Pulmonary artery endothelial cell (primary cell): ENCODE data around the gene CBX1. TPM values are rescaled to one million over a fixed set of nuclear protein-coding genes. Genes with fewer than 3 reads are reported as not detected.
"Not testable (repeated sequence)": the region's sequence is repeated elsewhere in the genome, so short reads cannot be mapped to it uniquely, and the experiment has no call there.

Source experiments
- DNase-seq: peaks from one replicate; pipeline ENCODE4 v3.0.0-alpha.2; 2011; ENCODE audit warnings: low read depth, low spot score
- total RNA-seq: library from RNA; depleted of rRNA; stranded (reverse); fragments of >200 nt; gene quantifications from 2 replicates; pipeline ENCODE4 v1.2.3, GENCODE V29; 2014

CBX1 gene
- total RNA-seq, 1 donor from 2014 or later = 57.9 TPM

DNA sequence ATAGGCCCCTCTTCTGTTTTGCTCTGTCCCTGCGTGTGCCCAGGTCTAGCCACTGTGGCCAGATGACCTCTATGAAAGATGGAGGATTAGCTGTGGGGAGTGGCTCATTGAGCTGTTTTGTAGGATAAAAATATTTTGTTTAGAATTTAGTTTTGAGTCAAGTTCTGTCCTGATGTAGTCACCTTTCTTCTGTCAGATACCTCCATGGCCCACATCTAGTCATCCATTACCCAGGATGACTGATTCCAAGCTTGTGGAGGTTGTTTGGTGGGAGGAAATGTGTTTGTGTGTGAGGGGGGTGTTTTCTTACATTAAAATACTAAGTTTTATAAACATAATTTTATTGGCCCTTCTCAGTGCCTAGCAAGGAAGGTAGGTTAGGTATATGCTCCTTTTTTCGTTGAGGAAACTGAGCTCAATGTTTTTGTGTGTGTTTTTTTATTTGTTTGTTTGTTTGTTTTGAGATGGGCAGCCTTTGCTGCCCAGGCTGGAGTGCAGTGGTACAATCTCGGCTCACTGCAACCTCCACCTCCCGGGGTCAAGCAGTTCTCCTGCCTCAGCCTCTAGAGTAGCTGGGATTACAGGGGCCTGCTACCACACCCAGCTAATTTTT lies 22.6 kb upstream of the CBX1 start:
- DNase-seq = no peak

DNA sequence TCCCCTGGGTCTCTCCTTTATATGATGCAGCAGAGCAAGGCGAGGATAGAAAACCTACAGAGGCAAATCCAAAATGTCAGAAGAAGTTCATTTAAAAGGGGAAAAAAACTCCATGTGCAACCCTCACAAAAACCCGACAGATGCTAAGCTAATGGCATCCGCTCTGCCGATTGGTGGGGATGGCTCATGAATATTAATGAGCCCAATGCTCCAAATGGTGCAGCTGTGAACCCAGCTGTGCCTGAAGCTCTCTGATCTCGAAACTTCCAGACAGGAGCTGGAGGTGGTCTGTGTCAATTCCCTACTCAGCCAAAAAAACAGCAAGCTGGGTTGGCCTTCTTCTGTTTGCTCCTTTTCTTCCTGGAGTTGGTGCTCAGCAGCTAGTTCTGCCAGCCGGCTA lies 21.8 kb upstream of the CBX1 start:
- DNase-seq = no peak

DNA sequence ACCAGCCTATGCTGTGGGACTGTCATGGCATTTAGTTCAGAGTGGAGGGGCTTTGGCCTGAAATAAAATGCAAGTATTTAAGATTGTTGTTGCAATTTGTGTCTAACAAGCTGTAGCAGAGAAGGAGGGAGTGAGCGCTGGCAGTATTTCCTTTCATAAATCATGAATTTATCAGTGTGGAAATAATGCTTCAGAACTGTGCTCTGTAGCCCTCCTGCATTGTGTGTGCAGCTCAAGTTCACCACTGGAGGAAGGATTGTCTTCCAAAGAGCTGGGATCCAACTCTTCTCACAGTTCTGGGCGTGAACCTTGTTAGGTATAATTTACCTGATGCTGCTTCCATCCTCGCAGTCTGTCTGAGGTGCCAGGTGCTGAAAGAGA lies 21.4 kb upstream of the CBX1 start:
- DNase-seq = no peak

DNA sequence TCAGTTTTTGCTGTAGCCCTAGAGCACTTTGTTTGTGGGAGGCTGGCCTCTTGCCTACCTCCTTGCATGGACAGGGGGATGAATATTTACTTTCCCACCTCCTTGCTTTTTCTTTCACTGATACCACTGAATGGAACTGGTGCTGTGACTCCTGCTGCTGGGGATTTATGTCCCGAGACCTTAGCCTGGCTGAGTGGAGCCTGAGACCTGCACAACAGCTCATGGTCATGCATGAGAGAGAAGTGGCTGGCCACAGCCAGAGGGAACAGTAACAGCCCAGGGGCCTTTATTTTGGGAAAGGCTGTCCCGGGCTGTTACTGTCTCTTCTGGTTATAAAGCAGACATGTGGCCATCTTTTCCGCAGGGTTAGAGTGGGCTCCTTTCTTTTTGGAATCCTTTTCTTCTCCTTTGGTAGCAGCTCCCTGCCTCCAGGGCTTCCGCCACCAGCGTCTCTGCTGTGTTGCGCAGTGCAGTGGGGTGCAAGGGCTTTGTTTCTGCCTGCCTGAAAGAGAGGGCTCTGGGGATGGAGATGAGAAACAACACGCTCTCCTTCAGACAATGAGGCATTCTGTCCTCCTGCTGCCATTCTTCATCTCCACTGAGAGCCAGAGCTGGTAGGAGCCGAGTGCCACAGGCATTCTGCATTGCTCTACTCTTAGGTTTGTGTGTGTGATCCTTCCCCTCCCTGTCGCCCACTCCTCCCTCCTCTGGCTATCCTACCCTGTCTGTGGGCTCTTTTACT lies 20.8 kb upstream of the CBX1 start:
- no peak for DNase-seq

DNA sequence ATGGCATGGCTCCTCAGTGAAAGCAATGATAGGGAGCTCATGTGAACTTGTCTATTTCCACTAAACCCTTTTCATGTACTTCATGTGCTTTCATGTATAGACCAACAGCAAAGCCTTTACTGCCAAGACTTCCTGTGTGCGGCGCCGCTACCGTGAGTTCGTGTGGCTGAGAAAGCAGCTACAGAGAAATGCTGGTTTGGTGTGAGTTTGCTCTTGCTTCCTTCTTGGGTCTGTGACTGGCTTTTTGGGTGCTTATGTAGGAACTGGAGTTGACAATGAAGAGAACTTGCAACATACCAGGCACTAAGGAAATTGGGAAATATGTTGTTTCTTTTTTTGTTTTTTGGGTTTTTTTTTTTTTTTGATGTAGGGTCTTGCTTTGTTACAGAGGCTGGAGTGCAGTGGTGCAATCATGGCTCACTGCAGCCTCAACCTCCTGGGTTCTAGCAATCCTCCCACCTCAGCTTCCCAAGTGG lies 12.0 kb upstream of the CBX1 start:
- DNase-seq = no peak

DNA sequence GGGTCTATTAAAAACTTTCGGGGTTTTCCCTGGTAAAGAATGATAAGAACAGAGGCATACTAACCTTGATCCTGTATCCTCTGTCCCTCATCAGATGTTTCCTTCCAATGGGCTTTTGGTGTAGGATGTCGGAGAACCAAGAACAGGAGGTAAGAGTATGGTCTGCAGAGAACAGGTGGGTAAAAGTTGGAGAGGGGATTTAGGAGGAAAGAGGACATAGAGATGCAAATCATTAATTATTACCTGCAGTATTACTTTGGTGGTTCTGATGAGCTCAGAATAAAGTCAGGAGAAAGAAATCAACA lies 10.6 kb upstream of the CBX1 start:
- DNase-seq = no peak

DNA sequence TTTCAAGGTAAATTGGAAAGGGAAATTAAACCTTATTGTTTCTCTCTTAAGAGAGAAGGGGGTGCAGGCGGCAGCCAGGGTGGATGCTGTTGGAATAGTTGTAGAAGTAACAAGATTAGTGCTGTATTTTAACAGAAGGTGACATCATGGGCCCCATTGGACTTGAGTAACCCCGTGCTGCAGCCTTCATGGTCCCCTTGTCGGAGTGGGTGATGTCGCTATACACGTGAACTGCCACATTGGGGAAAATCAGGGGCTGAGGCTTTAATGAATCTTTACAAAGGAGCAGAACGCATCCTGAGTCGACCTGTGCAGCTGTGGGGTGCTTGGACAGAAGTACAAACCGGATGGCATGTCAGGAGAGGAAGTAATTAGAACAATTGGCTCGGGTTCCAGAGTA lies 9.5 kb upstream of the CBX1 start:
- DNase-seq = no peak

DNA sequence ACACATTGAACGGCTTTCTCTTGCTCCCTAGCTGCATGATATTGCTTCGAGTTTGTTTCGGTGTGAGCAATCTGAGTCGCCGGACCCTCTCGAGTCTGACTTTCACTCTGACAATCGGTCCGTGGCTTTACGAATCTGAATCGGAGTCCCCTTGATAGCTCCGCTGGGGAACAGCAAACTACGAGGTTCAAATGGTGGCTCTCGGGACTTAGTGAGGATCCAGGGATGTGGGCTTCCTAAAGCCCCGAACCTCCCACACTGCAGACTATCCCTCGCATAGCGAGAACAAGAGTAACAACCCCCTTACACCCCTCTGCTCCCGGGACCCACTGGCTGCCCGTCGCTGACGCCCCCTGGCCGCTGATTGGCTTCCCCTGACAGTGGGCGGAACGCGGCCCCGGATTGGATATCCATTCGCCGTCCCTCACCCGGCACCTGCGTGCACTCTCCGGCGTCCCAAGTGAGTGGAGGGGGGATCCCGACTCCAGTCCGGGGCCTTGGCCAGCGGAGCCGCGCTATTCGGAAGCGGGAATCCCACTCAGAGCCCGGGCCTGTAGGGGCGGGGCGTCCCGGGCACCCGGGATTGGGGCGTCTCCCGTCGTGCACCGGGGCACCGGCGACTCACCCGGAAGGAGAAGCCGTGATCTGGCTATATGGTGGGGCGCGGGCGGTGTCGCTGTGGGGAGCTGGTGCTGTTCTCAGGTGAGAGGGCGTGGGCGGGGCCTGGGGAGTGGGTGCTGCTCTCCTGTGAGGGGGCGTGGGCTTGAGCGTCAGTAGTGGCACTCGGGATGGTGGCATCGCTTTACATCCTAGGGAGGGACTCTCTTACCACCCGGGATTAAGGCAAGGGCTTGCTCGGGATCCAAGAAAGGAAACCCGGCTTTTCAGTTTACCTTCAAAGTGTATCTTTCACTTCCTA lies 6.1 kb upstream of the CBX1 start, which contains the start of gene SNX11:
Gene SNX11 (plus strand): TSS at position 630 of the 919 bp plus-strand sequence. CDS start 4,278 bp downstream, outside the sequence.
- DNase-seq = peak; percentile 52

DNA sequence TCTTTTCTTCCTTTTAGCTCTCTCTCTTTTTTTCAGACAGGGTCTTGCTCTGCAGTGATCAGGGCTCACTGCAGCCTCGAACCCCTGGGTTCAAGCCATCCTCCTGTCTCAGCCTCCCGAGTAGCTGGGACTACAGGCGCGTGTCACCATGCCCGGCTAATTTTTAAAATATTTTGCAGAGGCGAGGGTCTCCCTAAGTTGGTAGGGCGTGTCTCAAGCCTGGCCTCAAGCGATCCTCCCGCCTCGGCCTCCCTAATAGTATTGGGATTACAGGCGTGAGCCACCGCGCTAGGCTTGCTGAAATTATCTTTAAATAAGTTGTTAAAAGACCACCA lies 5.5 kb upstream of the CBX1 start:
- DNase-seq = no peak

DNA sequence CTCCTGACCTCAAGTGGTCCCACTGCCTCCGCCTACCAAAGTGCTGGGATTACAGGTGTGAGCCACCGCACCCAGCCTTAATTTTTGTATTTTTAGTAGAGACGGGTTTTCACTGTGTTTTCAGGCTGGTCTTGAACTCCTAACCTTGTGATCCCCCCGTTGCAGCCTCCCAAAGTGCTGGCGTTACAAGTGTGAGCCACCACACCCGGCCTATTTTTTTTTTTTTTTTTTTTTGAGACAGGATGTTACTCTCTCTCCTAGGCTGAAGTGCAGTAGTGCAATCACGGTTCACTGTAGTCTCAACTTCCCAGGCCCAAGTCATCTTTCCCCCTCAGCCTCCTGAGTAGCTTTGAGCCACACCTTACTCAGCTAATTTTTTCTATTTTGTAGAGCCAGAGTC lies 3.2 kb upstream of the CBX1 start:
- DNase-seq = no peak

DNA sequence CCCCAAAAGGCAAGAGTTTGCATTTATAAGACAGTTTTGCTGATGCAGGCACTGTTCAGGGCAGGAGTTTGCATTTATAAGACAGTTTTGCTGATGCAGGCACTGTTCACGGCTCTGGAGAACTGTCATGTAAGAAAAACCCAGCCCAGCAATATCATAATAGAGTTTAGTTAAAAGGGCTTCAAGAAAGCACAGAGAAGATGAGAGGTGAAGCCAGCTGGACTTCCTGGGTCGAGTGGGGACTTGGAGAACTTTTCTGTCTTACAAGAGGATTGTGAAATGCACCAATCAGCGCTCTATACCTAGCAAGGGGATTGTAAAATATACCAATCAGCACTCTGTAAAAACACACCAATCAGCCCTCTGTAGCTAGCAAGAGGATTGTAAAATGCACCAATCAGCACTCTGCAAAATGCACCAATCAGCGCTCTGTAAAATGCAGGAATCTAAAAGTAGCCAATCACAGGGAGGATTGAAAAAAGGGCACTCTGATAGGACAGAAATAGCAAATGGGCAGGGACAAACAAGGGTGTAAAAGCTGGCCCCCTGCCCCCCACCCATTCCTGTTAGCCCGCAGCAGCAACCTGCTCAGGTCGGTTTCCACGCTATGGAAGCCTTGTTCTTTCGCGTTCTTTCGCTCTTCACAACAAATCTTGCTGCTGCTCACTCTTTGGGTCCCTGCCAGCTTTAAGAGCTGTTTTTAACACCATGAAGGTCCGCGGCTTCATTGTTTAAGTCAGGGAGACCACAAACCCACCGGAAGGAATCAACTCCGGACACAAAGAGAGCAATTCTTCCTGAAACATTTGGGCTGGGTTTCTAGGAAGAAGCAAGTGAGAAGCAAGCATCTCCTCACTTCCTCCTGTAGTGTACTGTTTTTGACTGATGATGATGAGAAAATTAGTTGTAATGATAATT lies 1.8 kb upstream of the CBX1 start:
- DNase-seq = no peak

DNA sequence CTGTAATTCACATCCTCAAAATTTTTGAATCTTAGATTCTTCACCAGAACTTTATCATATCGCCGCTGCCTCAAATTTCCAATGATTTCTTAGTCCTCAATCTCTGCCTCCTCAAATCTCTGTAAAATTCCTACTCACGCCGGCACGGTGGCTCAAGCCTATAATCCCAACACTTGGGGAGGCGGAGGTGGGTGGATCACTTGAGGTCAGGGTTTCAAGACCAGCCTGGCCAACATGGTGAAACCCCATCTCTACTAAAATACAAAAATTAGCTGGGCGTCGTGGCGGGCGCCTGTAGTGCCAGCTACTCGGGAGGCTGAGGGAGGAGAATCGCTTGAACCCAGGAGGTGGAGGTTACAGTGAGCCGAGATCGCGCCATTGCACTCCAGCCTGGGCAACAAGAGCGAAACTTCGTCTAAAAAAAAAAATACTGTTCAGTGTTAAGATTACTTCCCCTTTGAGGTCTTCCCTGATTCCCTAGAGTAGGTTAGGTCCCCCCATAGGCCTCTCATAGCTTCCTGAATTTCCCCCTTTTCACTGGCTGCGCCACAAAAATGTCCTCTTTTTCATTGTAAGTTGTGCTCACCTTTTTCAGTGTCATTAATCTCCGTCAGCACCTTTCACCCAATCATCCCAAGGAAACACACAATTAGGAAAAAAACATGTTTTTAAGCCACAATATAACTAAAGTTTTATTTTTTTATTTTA lies 919 bp upstream of the CBX1 start:
- no peak for DNase-seq

DNA sequence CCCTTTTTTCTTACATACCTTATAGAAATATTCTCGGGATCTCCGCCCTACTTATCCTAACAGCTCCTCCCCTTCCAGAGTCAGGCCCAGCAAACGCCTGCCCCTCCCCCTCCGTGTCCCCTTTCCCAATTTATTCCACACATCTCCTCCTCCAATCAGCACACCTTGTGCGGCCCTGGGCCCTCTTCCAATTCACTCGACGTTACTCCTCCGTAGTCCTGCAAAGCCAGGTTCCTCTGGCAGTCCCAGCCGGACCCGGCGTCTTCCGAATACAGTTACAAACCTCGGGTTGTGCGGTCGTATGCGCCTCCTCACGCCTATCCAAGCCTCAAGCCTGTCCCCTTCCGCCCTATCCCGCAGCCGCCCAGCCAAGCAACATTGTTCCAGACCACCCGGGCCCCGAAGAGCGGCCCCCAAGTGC lies 677 bp downstream of the CBX1 start:
- no peak for DNase-seq

DNA sequence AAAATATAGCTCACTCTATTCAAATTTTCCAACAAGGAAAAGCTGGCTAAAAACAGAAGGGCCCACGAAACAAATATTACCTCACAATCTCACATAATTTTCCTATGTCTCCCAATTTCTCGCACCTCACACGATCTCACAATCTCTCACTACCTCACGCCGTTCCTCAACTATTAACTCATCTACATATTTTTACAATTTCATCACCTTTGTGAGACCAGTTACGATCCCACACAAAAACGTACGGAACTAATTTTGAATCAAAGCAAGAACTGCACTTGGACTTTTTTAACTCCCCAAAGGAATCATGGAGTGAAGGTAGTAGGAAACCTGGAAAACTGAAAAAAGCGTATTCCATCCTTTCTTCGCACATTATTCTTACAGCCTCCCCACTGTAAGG lies 1.1 kb downstream of the CBX1 start:
- no peak for DNase-seq

DNA sequence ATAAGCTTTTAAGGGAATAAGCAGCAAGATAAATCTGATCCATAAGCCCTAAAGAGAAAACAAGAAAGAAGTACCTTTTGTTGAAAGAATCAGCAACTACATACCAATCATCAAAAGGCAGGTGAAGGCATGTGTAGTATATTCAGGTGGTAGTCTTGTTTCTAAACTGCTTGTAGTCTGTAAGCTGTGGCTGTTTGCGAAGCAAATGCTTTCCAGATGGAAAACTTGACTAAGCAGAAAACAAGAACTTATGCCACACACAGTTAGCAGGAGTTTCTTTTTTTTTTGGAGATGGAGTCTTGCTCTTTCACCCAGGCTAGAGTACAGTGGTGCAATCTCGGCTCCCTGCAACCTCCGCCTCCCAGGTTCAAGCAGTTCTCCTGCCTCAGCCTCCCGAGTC lies 5.7 kb downstream of the CBX1 start:
- no peak for DNase-seq

DNA sequence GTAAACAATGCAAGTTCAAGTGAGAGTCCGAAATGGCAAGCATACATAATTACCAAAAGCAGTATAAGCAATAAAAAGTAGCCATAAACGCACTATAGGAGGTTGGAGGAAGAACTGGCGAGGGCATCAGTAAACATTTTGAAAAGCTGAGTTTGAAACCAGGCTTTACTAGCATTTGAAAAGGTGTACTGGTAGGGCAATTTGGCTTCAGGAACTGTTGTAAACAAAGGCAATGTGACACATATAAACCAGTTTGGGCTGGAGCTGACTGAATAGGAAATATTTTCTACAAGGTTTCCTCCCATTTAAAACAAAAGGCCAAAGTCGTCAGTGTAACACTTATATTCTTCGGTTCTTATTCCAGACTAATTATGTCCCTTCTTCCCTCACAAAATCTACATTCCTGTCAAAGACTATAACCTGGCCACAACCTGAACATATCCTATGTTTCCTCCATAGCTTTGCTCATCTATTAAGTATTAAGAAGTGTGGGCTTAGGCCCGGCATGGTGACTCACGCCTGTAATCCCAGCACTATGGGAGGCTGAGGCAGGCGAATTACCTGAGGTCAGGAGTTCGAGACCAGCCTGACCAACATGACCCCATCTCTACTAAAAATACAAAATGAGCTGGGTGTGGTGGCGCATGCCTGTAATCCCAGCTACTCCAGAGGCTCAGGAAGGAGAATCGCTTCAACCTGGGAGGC lies 7.8 kb downstream of the CBX1 start:
- DNase-seq = no peak

DNA sequence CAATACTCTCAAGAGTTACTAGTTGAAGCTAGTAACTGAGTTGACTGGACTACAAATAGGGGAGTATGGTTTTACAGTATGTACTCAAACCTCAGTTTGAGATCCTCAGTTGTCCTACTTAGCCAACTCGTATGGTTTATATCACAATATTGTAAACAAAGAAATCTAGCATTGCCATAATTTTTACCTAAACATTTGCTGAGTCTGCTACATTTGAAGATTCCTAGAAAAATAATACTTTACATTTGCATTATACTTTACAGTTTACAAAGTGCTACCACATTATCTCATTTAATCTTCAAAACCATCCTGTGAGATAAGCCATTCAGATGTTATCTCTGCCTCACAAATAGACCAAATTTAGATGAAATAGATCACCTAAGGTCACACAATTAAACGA lies 16.3 kb downstream of the CBX1 start:
- no peak for DNase-seq

DNA sequence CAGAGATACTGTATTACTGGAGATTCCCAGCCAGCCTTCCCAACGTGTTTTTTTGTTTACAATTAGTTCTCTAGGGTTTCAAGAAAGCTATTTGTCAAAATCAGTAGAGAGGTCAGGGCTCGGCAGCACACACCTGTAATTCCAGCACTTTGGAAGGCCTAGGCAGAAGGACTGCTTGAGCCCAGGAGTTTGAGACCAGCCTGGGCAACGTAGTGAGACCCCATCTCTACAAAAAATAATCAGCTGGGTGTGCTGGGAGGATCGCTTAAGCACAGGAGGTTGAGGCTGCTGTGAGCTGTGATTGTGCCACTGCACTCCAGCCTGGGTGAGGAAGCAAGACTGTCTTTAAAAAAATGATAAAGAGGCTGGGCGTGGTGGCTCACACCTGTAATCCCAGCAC lies 19.4 kb downstream of the CBX1 start:
- DNase-seq = no peak

DNA sequence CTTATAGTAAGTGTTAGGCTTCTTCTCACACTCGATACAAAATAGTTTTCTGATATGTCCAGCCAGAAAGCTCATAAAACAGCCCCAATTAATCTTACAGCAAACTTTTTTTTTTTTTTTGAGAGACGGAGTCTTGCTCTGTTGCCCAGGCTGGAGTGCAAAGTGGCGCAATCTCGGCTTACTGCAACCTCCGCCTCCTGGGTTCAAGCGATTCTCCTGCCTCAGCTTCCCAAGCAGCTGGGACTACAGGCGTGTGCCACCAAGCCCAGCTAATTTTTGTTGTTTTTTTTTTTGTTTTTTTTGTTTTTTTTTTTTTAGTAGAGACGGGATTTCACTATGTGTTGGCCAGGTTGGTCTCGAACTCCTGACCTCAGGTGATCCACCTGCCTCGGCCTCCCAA lies 24.1 kb downstream of the CBX1 start:
- DNase-seq = not testable (repeated sequence)
